Keratinocyte (primary cell): Measurements from ENCODE around the gene ZDHHC7. TPM values are rescaled to one million over a fixed set of nuclear protein-coding genes. Genes with fewer than 3 reads are reported as not detected.

Source experiments
- DNase-seq: peaks from one replicate; pipeline ENCODE4 v3.0.0-alpha.2; 2011; ENCODE audit warnings: low read depth, missing footprints, low spot score
- FAIRE-seq: peaks from 2 replicates; lab custom pipeline; 2011; peaks lifted over from hg19 to GRCh38; lab: Jason Lieb, UNC
- H2AFZ ChIP-seq: 2 replicates; pipeline ENCODE4 v1.6.0; 2012; ENCODE audit warnings: low read length, control low read depth, inconsistent platforms; ENCODE audit not compliant: control insufficient read depth
- H3K27ac ChIP-seq: 2 replicates; pipeline ENCODE4 v1.5.1; 2011; ENCODE audit warnings: low read length; ENCODE audit not compliant: control insufficient read depth, insufficient read depth
- H3K27me3 ChIP-seq: 3 replicates; pipeline ENCODE4 v1.6.0; 2011; ENCODE audit warnings: low read length; ENCODE audit not compliant: control insufficient read depth, insufficient read depth; ENCODE audit errors: extremely low read depth
- H3K36me3 ChIP-seq, 2 experiments: 2 replicates in 1 of 2; 3 replicates in 1 of 2; pipeline ENCODE4 v1.5.1; 2011; ENCODE audit warnings: low read length in 2 of 2, mild to moderate bottlenecking in 1 of 2; ENCODE audit not compliant: control insufficient read depth in 2 of 2, insufficient read depth in 2 of 2; ENCODE audit errors: extremely low read depth in 1 of 2
- H3K4me1 ChIP-seq: 3 replicates; pipeline ENCODE4 v1.5.1; 2011; ENCODE audit warnings: low read length; ENCODE audit not compliant: control insufficient read depth, insufficient read depth; ENCODE audit errors: extremely low read depth
- H3K4me2 ChIP-seq: 3 replicates; pipeline ENCODE4 v1.6.0; 2011; ENCODE audit warnings: low read depth, low read length; ENCODE audit not compliant: control insufficient read depth, insufficient read depth; ENCODE audit errors: extremely low read depth
- H3K4me3 ChIP-seq, 3 experiments: fragments of 200-600 bp in 1 of 3; sonication (generic) in 1 of 3; 2 replicates in 2 of 3; 3 replicates in 1 of 3; pipeline ENCODE4 v1.5.1; 2011 to 2016; ENCODE audit warnings: low read length in 3 of 3, mild to moderate bottlenecking in 3 of 3, control low read depth in 2 of 3, inconsistent platforms in 1 of 3, low read depth in 1 of 3, mixed read lengths in 1 of 3, mixed run types in 1 of 3, moderate library complexity in 1 of 3; ENCODE audit not compliant: control insufficient read depth in 2 of 3, insufficient read depth in 2 of 3; ENCODE audit errors: extremely low read depth in 1 of 3
- H3K79me2 ChIP-seq: 2 replicates; pipeline ENCODE4 v1.6.0; 2012; ENCODE audit warnings: low read length; ENCODE audit not compliant: control insufficient read depth, insufficient read depth
- H3K9ac ChIP-seq: 3 replicates; pipeline ENCODE4 v1.6.0; 2011; ENCODE audit warnings: low read length; ENCODE audit not compliant: control insufficient read depth, insufficient read depth; ENCODE audit errors: extremely low read depth
- H3K9me1 ChIP-seq: 3 replicates; pipeline ENCODE4 v1.6.0; 2011; ENCODE audit warnings: low read length; ENCODE audit not compliant: control insufficient read depth, insufficient read depth; ENCODE audit errors: extremely low read depth
- H3K9me3 ChIP-seq: 2 replicates; pipeline ENCODE4 v1.5.1; 2012; ENCODE audit warnings: low read depth, low read length; ENCODE audit not compliant: control insufficient read depth
- H4K20me1 ChIP-seq: 3 replicates; pipeline ENCODE4 v1.6.0; 2011; ENCODE audit warnings: low read length; ENCODE audit not compliant: control insufficient read depth, insufficient read depth; ENCODE audit errors: extremely low read depth
- CTCF ChIP-seq, 3 experiments: IDR thresholded peaks in 1 of 3; conservative IDR thresholded peaks in 1 of 3; optimal IDR thresholded peaks in 1 of 3; 2 replicates in 2 of 3; 3 replicates in 1 of 3; pipeline versions ENCODE3 to v1.5.1; 2011; ENCODE audit warnings: low read length in 3 of 3, mild to moderate bottlenecking in 3 of 3, moderate library complexity in 2 of 3, control low read depth in 1 of 3, inconsistent platforms in 1 of 3; ENCODE audit not compliant: insufficient read depth in 2 of 3; ENCODE audit errors: extremely low read depth in 1 of 3
- EZH2 ChIP-seq: IDR thresholded peaks from one replicate; pipeline ENCODE4 v1.6.1; 2012; ENCODE audit warnings: inconsistent platforms, mild to moderate bottlenecking, low read length, moderate library complexity
- dilution Hi-C: fragments of 300-500 bp; cut with MboI; formaldehyde crosslinking; loops from one replicate; pipeline ENCODE4 v1.7.0; 2020; ENCODE audit warnings: low sequenced_read_pairs; ENCODE audit not compliant: extremely low pct_ligation_motif_present
- polyA plus RNA-seq, 5 experiments: library from polyadenylated mRNA; depleted of rRNA in 3 of 5; stranded (reverse) in 3 of 5; stranded (forward) in 1 of 5; unstranded in 1 of 5; fragments of >200 nt; gene quantifications; 1 replicate in 1 of 5; 2 replicates in 3 of 5; 3 replicates in 1 of 5; pipeline versions ENCODE4 v1.2.1 to v1.2.3, GENCODE V29; 2011 to 2012; ENCODE audit warnings: missing spikeins in 2 of 5, low read depth in 1 of 5, low replicate concordance in 1 of 5

ZDHHC7 gene
- polyA plus RNA-seq, 1 donor (not counting 4 experiments of a cell fraction or from before 2014, with no cell fraction given), result 37.8 TPM

GRCh38 chr16:85047867-85048455, 36.6 kb upstream of the ZDHHC7 start:
- no peak overlapping the region for H2AFZ ChIP-seq
- H3K9ac ChIP-seq, result no peak overlapping the region
- DNase-seq (no peak), FAIRE-seq (no peak)
- no peaks in the 10 kb centered on the region for H3K9me1 ChIP-seq
- dilution Hi-C loops, result no loop called here
- H3K36me3 ChIP-seq, result no peaks in the 10 kb centered on the region
- H4K20me1 ChIP-seq, result no peaks in the 10 kb centered on the region
- H3K9me3 ChIP-seq, result no peaks in the 10 kb centered on the region
- H3K79me2 ChIP-seq, result no peaks in the 10 kb centered on the region
- H3K4me3 ChIP-seq, result no peak overlapping the region
- TF ChIP-seq EZH2 (no peak), CTCF (optimal IDR thresholded peaks at IDR 0.05 in 1 of 3, IDR thresholded peaks at IDR 0.05 in 1 of 3, conservative IDR thresholded peaks at IDR 0.05 in 1 of 3; ENCODE audit: extremely low read depth in 1 of 3, insufficient read depth in 2 of 3, low read length in 3 of 3) (no peak)
- H3K27ac ChIP-seq, result no peak overlapping the region
- no peak overlapping the region for H3K4me2 ChIP-seq
- H3K4me1 ChIP-seq, result no peaks in the 10 kb centered on the region
- peaks cover 8% of the 10 kb centered on the region for H3K27me3 ChIP-seq

- DNase-seq, result no peak
- Histone ChIP-seq H3K4me2 (no peak overlapping the region), H3K79me2 (no peaks in the 10 kb centered on the region), H3K27me3 (peaks cover 8% of the 10 kb centered on the region), H3K36me3 (no peaks in the 10 kb centered on the region), H3K9me1 (no peaks in the 10 kb centered on the region), H3K27ac (no peak overlapping the region), H2AFZ (no peak overlapping the region), H3K9me3 (no peaks in the 10 kb centered on the region), H3K9ac (no peak overlapping the region), H3K4me3 (no peak overlapping the region), H3K4me1 (no peaks in the 10 kb centered on the region), H4K20me1 (no peaks in the 10 kb centered on the region)
- dilution Hi-C loops, result no loop called here
- TF ChIP-seq EZH2 (no peak), CTCF (optimal IDR thresholded peaks at IDR 0.05 in 1 of 3, IDR thresholded peaks at IDR 0.05 in 1 of 3, conservative IDR thresholded peaks at IDR 0.05 in 1 of 3; ENCODE audit: extremely low read depth in 1 of 3, insufficient read depth in 2 of 3, low read length in 3 of 3) (no peak)
- FAIRE-seq, result no peak
These were observed 35.9 kb upstream of the ZDHHC7 start for GRCh38 chr16:85046931-85047866.
